PC-9 (cell line): ENCODE results near the gene SYT8.

Experiments
- EZH2 ChIP-seq: fragments of 200-600 bp; sonication (generic); IDR thresholded peaks from 2 replicates; pipeline ENCODE4 v1.8.0; 2017; ENCODE audit warnings: antibody characterized with exemption, low read depth
- TF ChIP-seq, protein P1 (sequence below): fragments of 200-600 bp; sonication (generic); conservative IDR thresholded peaks from 2 replicates; pipeline ENCODE4 v1.6.1; 2017; ENCODE audit warnings: mixed run types, antibody characterized with exemption, mild to moderate bottlenecking, moderate library complexity

DNA sequence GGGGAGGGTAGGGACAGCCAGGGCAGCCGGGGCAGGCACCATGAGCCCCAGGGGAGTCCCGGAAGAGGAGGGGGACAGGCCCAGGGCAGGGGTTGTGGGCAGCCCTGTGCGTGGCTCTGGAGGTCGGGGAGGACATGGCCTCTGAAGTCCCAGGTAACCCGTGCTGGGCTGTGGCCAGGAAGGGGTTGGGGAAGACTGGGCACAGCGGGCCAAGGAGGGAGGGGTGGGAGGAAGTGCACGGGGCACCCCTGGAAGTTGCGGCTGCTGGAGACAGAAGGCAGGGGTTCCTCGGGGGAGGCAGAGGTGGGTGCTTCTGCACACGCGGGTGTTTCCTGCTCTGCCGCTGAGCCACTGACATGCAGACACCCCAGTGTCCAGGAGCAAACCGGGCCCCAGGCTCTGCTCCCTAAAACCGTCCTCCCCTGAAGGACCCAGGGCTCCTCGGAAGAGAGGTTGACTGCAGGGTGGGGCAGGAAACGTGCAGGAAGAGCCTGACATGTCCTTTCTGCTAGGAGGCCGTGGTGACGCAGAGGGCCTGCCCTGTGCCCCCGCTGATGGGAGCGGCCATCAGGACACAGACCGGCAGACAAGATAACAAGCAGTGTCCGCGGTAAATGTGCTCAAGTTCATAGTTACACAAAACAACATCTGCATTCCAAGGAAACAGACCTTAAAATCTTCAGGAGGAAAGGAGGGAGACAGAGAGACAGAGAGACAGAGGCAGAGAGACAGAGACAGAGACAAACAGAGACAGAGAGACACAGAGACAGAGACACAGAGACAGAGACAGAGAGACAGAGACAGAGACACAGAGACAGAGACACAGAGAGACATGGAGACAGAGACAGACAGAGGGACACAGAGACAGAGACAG is 9.7 kb downstream of the SYT8 start:
- TF ChIP-seq, protein P1, sequence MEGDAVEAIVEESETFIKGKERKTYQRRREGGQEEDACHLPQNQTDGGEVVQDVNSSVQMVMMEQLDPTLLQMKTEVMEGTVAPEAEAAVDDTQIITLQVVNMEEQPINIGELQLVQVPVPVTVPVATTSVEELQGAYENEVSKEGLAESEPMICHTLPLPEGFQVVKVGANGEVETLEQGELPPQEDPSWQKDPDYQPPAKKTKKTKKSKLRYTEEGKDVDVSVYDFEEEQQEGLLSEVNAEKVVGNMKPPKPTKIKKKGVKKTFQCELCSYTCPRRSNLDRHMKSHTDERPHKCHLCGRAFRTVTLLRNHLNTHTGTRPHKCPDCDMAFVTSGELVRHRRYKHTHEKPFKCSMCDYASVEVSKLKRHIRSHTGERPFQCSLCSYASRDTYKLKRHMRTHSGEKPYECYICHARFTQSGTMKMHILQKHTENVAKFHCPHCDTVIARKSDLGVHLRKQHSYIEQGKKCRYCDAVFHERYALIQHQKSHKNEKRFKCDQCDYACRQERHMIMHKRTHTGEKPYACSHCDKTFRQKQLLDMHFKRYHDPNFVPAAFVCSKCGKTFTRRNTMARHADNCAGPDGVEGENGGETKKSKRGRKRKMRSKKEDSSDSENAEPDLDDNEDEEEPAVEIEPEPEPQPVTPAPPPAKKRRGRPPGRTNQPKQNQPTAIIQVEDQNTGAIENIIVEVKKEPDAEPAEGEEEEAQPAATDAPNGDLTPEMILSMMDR: no peak
- TF ChIP-seq EZH2: no peak
